ENCODE measurements around the gene PIGV. TPM values are rescaled to one million over a fixed set of nuclear protein-coding genes. Genes with fewer than 3 reads are reported as not detected.
A peak's percentile ranks its signal among the peaks of the same experiment; 100 is the strongest.

Gene PIGV
- total and polyA plus RNA-seq, 2 donors (not counting 1 experiment from before 2014, with no cell fraction given): 13.3 to 29.6 TPM

GRCh38 chr1:26749458-26749857, 38.3 kb upstream of the PIGV start:
- no peak overlapping the region for H3K9ac ChIP-seq (ENCODE audit: insufficient read depth, low read length)
- H3K36me3 ChIP-seq (ENCODE audit: control insufficient read depth, insufficient read depth, low read length): peaks cover 5% of the 10 kb centered on the region
- TF ChIP-seq EZH2 (IDR thresholded peaks at IDR 0.05; ENCODE audit: low read length, missing control alignments): no peak
- TF ChIP-seq, protein P1, sequence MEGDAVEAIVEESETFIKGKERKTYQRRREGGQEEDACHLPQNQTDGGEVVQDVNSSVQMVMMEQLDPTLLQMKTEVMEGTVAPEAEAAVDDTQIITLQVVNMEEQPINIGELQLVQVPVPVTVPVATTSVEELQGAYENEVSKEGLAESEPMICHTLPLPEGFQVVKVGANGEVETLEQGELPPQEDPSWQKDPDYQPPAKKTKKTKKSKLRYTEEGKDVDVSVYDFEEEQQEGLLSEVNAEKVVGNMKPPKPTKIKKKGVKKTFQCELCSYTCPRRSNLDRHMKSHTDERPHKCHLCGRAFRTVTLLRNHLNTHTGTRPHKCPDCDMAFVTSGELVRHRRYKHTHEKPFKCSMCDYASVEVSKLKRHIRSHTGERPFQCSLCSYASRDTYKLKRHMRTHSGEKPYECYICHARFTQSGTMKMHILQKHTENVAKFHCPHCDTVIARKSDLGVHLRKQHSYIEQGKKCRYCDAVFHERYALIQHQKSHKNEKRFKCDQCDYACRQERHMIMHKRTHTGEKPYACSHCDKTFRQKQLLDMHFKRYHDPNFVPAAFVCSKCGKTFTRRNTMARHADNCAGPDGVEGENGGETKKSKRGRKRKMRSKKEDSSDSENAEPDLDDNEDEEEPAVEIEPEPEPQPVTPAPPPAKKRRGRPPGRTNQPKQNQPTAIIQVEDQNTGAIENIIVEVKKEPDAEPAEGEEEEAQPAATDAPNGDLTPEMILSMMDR (conservative IDR thresholded peaks at IDR 0.05 in 1 of 2, IDR thresholded peaks at IDR 0.05 in 1 of 2; ENCODE audit: low read depth in 1 of 2, low read length in 2 of 2): no peak
- no peak overlapping the region for H3K27ac ChIP-seq (ENCODE audit: insufficient read depth, low read length)
- no peak overlapping the region for H2AFZ ChIP-seq (ENCODE audit: low read length)
- no peaks in the 10 kb centered on the region for H3K27me3 ChIP-seq (ENCODE audit: control insufficient read depth, insufficient read depth, low read length)
- peaks cover 7% of the 10 kb centered on the region for H3K4me1 ChIP-seq (ENCODE audit: control insufficient read depth, extremely low read depth, insufficient read depth, low read length)
- no peak overlapping the region for H3K4me2 ChIP-seq (ENCODE audit: extremely low read depth, insufficient read depth, low read length)
- peaks cover 66% of the 10 kb centered on the region for H3K79me2 ChIP-seq (ENCODE audit: control insufficient read depth, insufficient read depth, low read length)
- DNase-seq (ENCODE audit: low read depth in 2 of 2): no peak
- no peak overlapping the region for H3K4me3 ChIP-seq (replicated peaks in 1 of 4; ENCODE audit: control extremely low read depth in 1 of 4, insufficient read depth in 1 of 4, low read depth in 3 of 4, low read length in 4 of 4)
- no peaks in the 10 kb centered on the region for H4K20me1 ChIP-seq (ENCODE audit: control insufficient read depth, extremely low read depth, insufficient read depth, low read length)
- no peaks in the 10 kb centered on the region for H3K9me3 ChIP-seq (ENCODE audit: control insufficient read depth, insufficient read depth, low read depth, low read length)

DNA sequence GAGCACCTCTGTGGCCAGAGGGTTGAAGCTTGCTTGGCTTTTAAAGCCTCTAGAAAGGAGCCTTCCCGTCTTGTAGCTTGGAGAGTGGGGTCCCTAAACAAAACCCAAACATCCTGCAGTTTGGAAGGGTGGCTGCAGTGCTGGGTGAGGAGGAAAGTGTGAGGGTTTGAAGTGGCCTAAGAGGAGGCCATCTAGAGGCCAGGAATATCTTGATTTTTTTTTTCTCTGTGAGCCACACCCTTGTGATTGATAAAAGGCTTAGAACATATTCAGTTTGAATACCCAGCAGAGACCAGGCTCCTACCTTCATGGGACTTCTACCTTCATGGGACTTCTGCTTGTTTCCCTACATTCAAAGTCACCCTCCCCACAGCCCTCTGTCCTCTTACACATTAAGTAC, 37.3 kb upstream of the PIGV start:
- Histone ChIP-seq H3K27me3 (ENCODE audit: control insufficient read depth, insufficient read depth, low read length) (no peaks in the 10 kb centered on the region), H3K9ac (ENCODE audit: insufficient read depth, low read length) (no peak overlapping the region), H3K79me2 (ENCODE audit: control insufficient read depth, insufficient read depth, low read length) (peaks cover 64% of the 10 kb centered on the region), H3K9me3 (ENCODE audit: control insufficient read depth, insufficient read depth, low read depth, low read length) (no peaks in the 10 kb centered on the region), H3K4me2 (ENCODE audit: extremely low read depth, insufficient read depth, low read length) (no peak overlapping the region), H3K27ac (ENCODE audit: insufficient read depth, low read length) (no peak overlapping the region), H2AFZ (ENCODE audit: low read length) (no peak overlapping the region), H3K4me1 (ENCODE audit: control insufficient read depth, extremely low read depth, insufficient read depth, low read length) (peaks cover 2% of the 10 kb centered on the region), H4K20me1 (ENCODE audit: control insufficient read depth, extremely low read depth, insufficient read depth, low read length) (no peaks in the 10 kb centered on the region), H3K4me3 (replicated peaks in 1 of 4; ENCODE audit: control extremely low read depth in 1 of 4, insufficient read depth in 1 of 4, low read depth in 3 of 4, low read length in 4 of 4) (no peak overlapping the region), H3K36me3 (ENCODE audit: control insufficient read depth, insufficient read depth, low read length) (peaks cover 5% of the 10 kb centered on the region)
- no peak for DNase-seq (ENCODE audit: low read depth in 2 of 2)
- TF ChIP-seq, protein P1 (conservative IDR thresholded peaks at IDR 0.05 in 1 of 2, IDR thresholded peaks at IDR 0.05 in 1 of 2; ENCODE audit: low read depth in 1 of 2, low read length in 2 of 2): no peak
- TF ChIP-seq EZH2 (IDR thresholded peaks at IDR 0.05; ENCODE audit: low read length, missing control alignments): no peak

GRCh38 chr1:26752519-26752918, 35.2 kb upstream of the PIGV start:
- no peaks in the 10 kb centered on the region for H3K27me3 ChIP-seq (ENCODE audit: control insufficient read depth, insufficient read depth, low read length)
- H3K4me2 ChIP-seq (ENCODE audit: extremely low read depth, insufficient read depth, low read length): no peak overlapping the region
- no peaks in the 10 kb centered on the region for H3K4me1 ChIP-seq (ENCODE audit: control insufficient read depth, extremely low read depth, insufficient read depth, low read length)
- H2AFZ ChIP-seq (ENCODE audit: low read length): no peak overlapping the region
- peaks cover 5% of the 10 kb centered on the region for H3K36me3 ChIP-seq (ENCODE audit: control insufficient read depth, insufficient read depth, low read length)
- no peaks in the 10 kb centered on the region for H4K20me1 ChIP-seq (ENCODE audit: control insufficient read depth, extremely low read depth, insufficient read depth, low read length)
- TF ChIP-seq, protein P1 (conservative IDR thresholded peaks at IDR 0.05 in 1 of 2, IDR thresholded peaks at IDR 0.05 in 1 of 2; ENCODE audit: low read depth in 1 of 2, low read length in 2 of 2): no peak
- TF ChIP-seq EZH2 (IDR thresholded peaks at IDR 0.05; ENCODE audit: low read length, missing control alignments): no peak
- no peaks in the 10 kb centered on the region for H3K9me3 ChIP-seq (ENCODE audit: control insufficient read depth, insufficient read depth, low read depth, low read length)
- H3K27ac ChIP-seq (ENCODE audit: insufficient read depth, low read length): peak overlapping the region; percentile 22
- no peak overlapping the region for H3K9ac ChIP-seq (ENCODE audit: insufficient read depth, low read length)
- no peak overlapping the region for H3K4me3 ChIP-seq (replicated peaks in 1 of 4; ENCODE audit: control extremely low read depth in 1 of 4, insufficient read depth in 1 of 4, low read depth in 3 of 4, low read length in 4 of 4)
- no peak for DNase-seq (ENCODE audit: low read depth in 2 of 2)
- H3K79me2 ChIP-seq (ENCODE audit: control insufficient read depth, insufficient read depth, low read length): peaks cover 54% of the 10 kb centered on the region

Data from fibroblast of lung (primary cell).